Measurements from ENCODE around the gene OPCML. TPM values are rescaled to one million over a fixed set of nuclear protein-coding genes. Genes with fewer than 3 reads are reported as not detected.

The OPCML gene
- total RNA-seq, 1 donor from 2014 or later: 0.12 TPM

DNA sequence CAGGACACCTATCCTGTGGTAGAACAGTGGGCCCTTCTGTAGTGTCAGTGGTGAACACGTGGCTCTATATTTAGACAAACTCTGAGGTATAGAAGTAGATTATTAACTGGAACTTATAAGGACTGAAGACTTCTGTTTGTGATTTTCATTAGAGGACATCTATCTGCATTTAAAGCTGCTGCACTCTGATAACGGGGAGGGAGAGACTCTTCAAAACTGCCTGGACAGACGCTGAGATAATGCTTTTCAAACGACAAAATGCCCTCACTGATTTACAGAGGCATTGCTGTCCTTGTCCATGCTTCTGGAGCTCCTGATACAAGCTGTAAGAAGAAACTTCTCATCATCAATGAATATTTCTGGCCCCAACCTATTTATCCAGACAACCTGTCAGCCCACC lies 425.2 kb downstream of the OPCML start:
- Histone ChIP-seq H3K4me3 (no peak overlapping the region), H3K4me1 (no peaks in the 10 kb centered on the region), H3K27ac (no peak overlapping the region), H3K36me3 (no peaks in the 10 kb centered on the region), H3K9me3 (no peaks in the 10 kb centered on the region), H3K27me3 (ENCODE audit: low read depth) (no peaks in the 10 kb centered on the region)
- ATAC-seq: no peak
- intact Hi-C loops (cut with DNase I): no loop called here
- TF ChIP-seq, protein P1, sequence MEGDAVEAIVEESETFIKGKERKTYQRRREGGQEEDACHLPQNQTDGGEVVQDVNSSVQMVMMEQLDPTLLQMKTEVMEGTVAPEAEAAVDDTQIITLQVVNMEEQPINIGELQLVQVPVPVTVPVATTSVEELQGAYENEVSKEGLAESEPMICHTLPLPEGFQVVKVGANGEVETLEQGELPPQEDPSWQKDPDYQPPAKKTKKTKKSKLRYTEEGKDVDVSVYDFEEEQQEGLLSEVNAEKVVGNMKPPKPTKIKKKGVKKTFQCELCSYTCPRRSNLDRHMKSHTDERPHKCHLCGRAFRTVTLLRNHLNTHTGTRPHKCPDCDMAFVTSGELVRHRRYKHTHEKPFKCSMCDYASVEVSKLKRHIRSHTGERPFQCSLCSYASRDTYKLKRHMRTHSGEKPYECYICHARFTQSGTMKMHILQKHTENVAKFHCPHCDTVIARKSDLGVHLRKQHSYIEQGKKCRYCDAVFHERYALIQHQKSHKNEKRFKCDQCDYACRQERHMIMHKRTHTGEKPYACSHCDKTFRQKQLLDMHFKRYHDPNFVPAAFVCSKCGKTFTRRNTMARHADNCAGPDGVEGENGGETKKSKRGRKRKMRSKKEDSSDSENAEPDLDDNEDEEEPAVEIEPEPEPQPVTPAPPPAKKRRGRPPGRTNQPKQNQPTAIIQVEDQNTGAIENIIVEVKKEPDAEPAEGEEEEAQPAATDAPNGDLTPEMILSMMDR (IDR thresholded peaks at IDR 0.05): no peak
- no peak for DNase-seq

DNA sequence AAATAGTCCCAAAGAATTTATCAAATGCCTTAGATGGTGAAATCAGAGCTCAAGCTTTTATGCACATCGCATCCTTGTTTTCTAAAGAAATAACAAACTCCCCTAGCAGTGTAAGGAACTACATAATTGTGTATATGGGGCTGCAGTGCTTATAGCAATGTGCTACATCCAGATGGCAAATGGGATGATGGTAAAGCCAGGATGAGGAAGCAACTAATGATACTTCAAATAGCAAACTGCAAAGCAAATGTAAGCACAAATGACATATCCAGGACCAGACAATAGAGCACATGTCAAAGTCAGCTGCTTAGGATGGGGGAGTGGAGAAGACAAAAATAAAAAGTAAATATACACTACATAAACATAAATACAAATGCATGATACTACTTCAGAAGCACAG lies 425.9 kb downstream of the OPCML start:
- TF ChIP-seq, protein P1 (IDR thresholded peaks at IDR 0.05): no peak
- H3K4me1 ChIP-seq: no peaks in the 10 kb centered on the region
- H3K36me3 ChIP-seq: no peaks in the 10 kb centered on the region
- no peak for ATAC-seq
- H3K27ac ChIP-seq: no peak overlapping the region
- intact Hi-C loops (cut with DNase I): no loop called here
- DNase-seq: no peak
- H3K4me3 ChIP-seq: no peak overlapping the region
- no peaks in the 10 kb centered on the region for H3K27me3 ChIP-seq (ENCODE audit: low read depth)
- no peaks in the 10 kb centered on the region for H3K9me3 ChIP-seq

DNA sequence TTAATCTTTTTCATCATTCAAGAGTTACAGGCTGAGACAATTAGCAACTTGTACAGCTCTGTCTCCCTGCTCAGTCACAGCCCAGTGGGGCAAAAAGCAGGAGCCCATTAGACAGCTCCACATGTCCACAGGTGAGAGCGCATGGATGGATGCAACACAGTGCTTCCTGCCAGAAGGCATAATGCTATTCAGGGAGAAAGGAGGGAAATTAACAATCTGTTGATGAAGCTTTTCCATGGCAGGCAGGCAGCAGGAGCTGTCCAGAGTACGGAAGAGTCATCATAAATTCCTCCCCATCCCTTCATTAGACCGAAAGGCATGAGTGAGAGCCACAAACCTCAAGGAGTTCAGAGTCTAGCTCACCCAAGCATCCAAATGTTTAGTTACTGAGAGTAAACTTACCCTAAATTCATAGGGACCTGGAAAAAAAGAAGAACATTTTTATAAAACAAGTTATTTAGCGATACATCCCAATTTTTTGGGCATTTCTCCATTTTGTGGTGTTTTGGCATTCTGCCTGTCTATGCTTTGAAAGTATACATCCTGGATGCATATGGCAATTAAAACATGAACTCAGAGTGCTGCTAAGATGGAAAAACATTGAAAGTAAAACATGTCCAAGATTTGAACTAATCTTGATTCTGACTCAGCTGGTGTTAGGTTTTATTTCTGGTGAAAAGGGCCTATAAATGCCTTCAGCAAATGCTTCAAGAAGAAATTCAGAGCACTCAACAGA lies 428.1 kb downstream of the OPCML start:
- Histone ChIP-seq H3K4me1 (no peaks in the 10 kb centered on the region), H3K9me3 (no peaks in the 10 kb centered on the region), H3K4me3 (no peak overlapping the region), H3K27ac (no peak overlapping the region), H3K27me3 (ENCODE audit: low read depth) (no peaks in the 10 kb centered on the region), H3K36me3 (no peaks in the 10 kb centered on the region)
- DNase-seq (no peak), ATAC-seq (no peak)
- TF ChIP-seq, protein P1 (IDR thresholded peaks at IDR 0.05): no peak
- intact Hi-C loops (cut with DNase I): no loop called here

DNA sequence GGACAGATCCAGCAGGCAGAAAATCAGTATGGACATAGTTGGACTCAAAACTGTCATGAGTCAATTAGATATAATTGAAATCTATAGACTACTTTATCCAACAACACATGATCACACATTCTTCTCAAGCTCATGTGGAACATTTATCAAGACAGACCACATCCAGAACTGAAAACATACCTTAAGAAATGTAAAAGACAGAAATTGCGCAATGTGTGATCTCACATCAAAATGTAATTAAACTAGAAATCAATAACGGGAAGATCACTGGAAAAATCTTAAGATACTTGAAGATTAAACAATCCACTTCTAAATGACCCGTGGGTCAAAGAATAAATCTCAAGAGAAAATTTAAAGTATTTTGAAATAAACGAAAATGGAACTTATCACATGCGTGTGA lies 435.3 kb downstream of the OPCML start:
- Histone ChIP-seq H3K36me3 (no peaks in the 10 kb centered on the region), H3K9me3 (no peaks in the 10 kb centered on the region), H3K4me1 (no peaks in the 10 kb centered on the region), H3K27ac (no peak overlapping the region), H3K4me3 (no peak overlapping the region), H3K27me3 (ENCODE audit: low read depth) (no peaks in the 10 kb centered on the region)
- intact Hi-C loops (cut with DNase I): no loop called here
- ATAC-seq (no peak), DNase-seq (no peak)
- TF ChIP-seq, protein P1 (IDR thresholded peaks at IDR 0.05): no peak

DNA sequence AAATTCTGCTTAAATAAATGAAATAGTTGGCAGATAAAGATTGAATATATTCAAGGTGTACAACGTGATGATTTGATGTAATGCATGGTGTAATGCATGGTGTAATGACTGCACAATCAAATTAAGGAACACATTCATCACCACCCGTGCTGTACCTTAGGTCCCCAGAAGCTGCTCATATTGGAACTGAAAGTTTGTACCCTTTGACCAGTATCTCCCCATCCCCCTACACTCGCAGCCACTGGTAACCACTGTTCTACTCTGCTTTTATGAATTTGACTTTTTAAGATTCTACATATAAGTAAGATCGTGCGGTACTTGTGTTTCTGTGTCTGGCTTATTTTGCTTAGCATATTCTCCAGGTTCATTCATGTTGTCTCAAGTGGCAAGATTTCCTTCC lies 445.8 kb downstream of the OPCML start:
- H3K36me3 ChIP-seq: no peaks in the 10 kb centered on the region
- H3K27ac ChIP-seq: no peak overlapping the region
- H3K4me3 ChIP-seq: no peak overlapping the region
- H3K27me3 ChIP-seq (ENCODE audit: low read depth): peaks cover 38% of the 10 kb centered on the region
- no peaks in the 10 kb centered on the region for H3K9me3 ChIP-seq
- intact Hi-C loops (cut with DNase I): no loop called here
- TF ChIP-seq, protein P1 (IDR thresholded peaks at IDR 0.05): no peak
- H3K4me1 ChIP-seq: no peaks in the 10 kb centered on the region
- ATAC-seq: no peak
- no peak for DNase-seq

All from lower lobe of right lung (tissue), 2 donors.